Sigmoid colon (tissue), 7 donors: ENCODE results near the gene FAM221A. TPM values are rescaled to one million over a fixed set of nuclear protein-coding genes. Genes with fewer than 3 reads are reported as not detected.
A peak's percentile ranks its signal among the peaks of the same experiment; 100 is the strongest.

Experiments
- DNase-seq: peaks from one replicate; pipeline ENCODE4 v3.0.0-alpha.2; 2019
- H3K27ac ChIP-seq, 4 donors: fragments of 200-600 bp; sonication (generic); one replicate each; pipeline ENCODE4 v1.5.1; 2016 to 2019; ENCODE audit warnings: mild to moderate bottlenecking in 1 of 4
- H3K27me3 ChIP-seq, 3 donors: fragments of 200-600 bp; sonication (generic); one replicate each; pipeline ENCODE4 v1.5.1; 2019; ENCODE audit warnings: mild to moderate bottlenecking in 1 of 3
- H3K36me3 ChIP-seq, 4 donors: fragments of 200-600 bp; sonication (generic); one replicate each; pipeline ENCODE4 v1.5.1; 2016 to 2019
- H3K4me1 ChIP-seq, 4 donors: fragments of 200-600 bp; sonication (generic); one replicate each; pipeline ENCODE4 v1.5.1; 2017 to 2019
- H3K4me3 ChIP-seq, 4 donors: fragments of 200-600 bp; sonication (generic); one replicate each; pipeline ENCODE4 v1.5.1; 2017 to 2019; ENCODE audit warnings: mild to moderate bottlenecking in 2 of 4, moderate library complexity in 1 of 4
- H3K9me3 ChIP-seq, 4 donors: fragments of 200-600 bp in 3 of 4; sonication (generic) in 3 of 4; one replicate each; pipeline versions ENCODE4 v1.5.1 to v1.6.1; 2013 to 2019
- EP300 ChIP-seq, 4 donors: sonication (generic); formaldehyde crosslinking; IDR thresholded peaks; one replicate each; pipeline ENCODE4 v1.6.1; 2017; ENCODE audit warnings: antibody characterized with exemption in 4 of 4
- POLR2A ChIP-seq, 2 donors: fragments of 450-650 bp; IDR thresholded peaks; one replicate each; pipeline ENCODE4 v1.6.1; 2016; ENCODE audit warnings: antibody characterized with exemption in 2 of 2, mild to moderate bottlenecking in 2 of 2, moderate library complexity in 2 of 2
- POLR2AphosphoS5 ChIP-seq, 4 donors: sonication (generic); formaldehyde crosslinking; IDR thresholded peaks; one replicate each; pipeline ENCODE4 v1.6.1; 2017; ENCODE audit warnings: antibody characterized with exemption in 4 of 4
- WGBS, 2 donors: extraction: QIAGEN DNeasy Blood & Tissue Kit; methylation state at CpG; one replicate each; pipeline ENCODE4 v1.1.7; 2013; 5-methylcytosine and 5-hydroxymethylcytosine counted together
- intact Hi-C: fragments of 100-400 bp; cut with DNase I; formaldehyde crosslinking; loops from one replicate; pipeline ENCODE4 v1.15.1; 2023
- polyA plus RNA-seq, 3 donors: library from polyadenylated mRNA; stranded (reverse); fragments of 200-250 nt; gene quantifications; one replicate each; pipeline ENCODE4 v1.2.3, GENCODE V29; 2013
- total RNA-seq, 4 donors: library from RNA; depleted of rRNA; stranded (reverse); fragments of >200 nt; gene quantifications; one replicate each; pipeline ENCODE4 v1.1.0, GENCODE V29; 2016
- TF ChIP-seq, protein P1 (sequence below), 4 experiments: fragments of 450-650 bp in 3 of 4; fragments of 200-600 bp in 1 of 4; IDR thresholded peaks; one replicate each; pipeline ENCODE4 v1.5.1; 2016 to 2019; ENCODE audit warnings: antibody characterized with exemption in 4 of 4, mild to moderate bottlenecking in 3 of 4, moderate library complexity in 2 of 4
- donor health status: healthy with polysubstance abuse.
- donor health status: Bipolar disorder and iron deficiency.
- donor health status: healthy.

The FAM221A gene, protein sequence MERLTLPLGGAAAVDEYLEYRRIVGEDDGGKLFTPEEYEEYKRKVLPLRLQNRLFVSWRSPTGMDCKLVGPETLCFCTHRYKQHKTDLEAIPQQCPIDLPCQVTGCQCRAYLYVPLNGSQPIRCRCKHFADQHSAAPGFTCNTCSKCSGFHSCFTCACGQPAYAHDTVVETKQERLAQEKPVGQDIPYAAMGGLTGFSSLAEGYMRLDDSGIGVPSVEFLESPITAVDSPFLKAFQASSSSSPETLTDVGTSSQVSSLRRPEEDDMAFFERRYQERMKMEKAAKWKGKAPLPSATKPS
- 10 to 100 TPM in 3 of 4 donors, 1 to 10 TPM in 1; 9.4 to 16.3 (median 11.3) TPM for total RNA-seq
- 1 to 10 TPM; 8.0 to 9.0 (median 8.6) TPM for polyA plus RNA-seq

DNA sequence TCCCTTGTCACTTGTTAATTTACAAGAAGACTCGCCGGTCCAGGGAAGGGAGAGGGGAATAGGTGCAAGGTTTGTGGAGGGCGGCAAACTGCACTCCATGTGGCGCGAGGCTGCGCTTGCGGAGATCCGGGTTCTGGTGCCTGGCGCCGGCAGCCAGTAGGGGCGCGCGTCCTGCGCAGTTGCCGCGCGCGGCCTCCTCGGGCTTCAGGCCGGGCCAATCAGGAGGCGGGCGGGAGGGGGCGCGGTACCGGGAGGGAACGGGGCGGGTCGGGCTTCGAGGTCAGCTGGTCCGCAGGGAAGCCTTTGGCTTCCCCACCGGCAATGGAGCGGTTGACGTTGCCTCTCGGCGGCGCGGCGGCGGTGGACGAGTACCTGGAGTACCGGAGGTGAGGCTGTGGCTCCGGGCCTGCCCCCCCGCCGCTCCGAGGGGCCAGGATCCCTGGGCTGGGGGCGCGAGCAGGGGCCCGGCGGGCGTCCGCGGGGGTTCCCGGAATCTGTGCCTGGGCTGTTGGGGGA, at the start of gene FAM221A:
Gene FAM221A (plus strand): TSS at position 302 of the 516 bp plus-strand sequence. CDS start 20 bp downstream, at position 322.
- peaks cover 0 to 15% (median 8%) of the 10 kb centered on the region in 4 donors for H3K4me1 ChIP-seq
- H3K9me3 ChIP-seq, result no peaks in the 10 kb centered on the region
- peak; percentile 95 for DNase-seq
- WGBS, 2 donors, result 1% methylated on average over 53 of the region's 53 CpGs
- H3K27me3 ChIP-seq, result no peaks in the 10 kb centered on the region
- H3K27ac ChIP-seq, result peak within 1 kb of the TSS; percentile 83 to 86 (median 84)
- TF ChIP-seq POLR2A (IDR thresholded peaks at IDR 0.05), result no peak
- TF ChIP-seq EP300 (IDR thresholded peaks at IDR 0.05), result no peak
- TF ChIP-seq, protein P1, sequence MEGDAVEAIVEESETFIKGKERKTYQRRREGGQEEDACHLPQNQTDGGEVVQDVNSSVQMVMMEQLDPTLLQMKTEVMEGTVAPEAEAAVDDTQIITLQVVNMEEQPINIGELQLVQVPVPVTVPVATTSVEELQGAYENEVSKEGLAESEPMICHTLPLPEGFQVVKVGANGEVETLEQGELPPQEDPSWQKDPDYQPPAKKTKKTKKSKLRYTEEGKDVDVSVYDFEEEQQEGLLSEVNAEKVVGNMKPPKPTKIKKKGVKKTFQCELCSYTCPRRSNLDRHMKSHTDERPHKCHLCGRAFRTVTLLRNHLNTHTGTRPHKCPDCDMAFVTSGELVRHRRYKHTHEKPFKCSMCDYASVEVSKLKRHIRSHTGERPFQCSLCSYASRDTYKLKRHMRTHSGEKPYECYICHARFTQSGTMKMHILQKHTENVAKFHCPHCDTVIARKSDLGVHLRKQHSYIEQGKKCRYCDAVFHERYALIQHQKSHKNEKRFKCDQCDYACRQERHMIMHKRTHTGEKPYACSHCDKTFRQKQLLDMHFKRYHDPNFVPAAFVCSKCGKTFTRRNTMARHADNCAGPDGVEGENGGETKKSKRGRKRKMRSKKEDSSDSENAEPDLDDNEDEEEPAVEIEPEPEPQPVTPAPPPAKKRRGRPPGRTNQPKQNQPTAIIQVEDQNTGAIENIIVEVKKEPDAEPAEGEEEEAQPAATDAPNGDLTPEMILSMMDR (IDR thresholded peaks at IDR 0.05), result peak; percentile 57 to 89 (median 63)
- TF ChIP-seq POLR2AphosphoS5 (IDR thresholded peaks at IDR 0.05), result peak in 3 of 4 donors; percentile 65 to 78 (median 71)
- H3K4me3 ChIP-seq, result peak within 1 kb of the TSS; percentile 62 to 83 (median 66)
- no peaks in the 10 kb centered on the region for H3K36me3 ChIP-seq
- intact Hi-C loops, result loop anchor here (1.0 to 10.0 kb wide), 2 partner anchors 83 to 385 kb away; partner anchors contain the start of genes CCDC126 and MALSU1

DNA sequence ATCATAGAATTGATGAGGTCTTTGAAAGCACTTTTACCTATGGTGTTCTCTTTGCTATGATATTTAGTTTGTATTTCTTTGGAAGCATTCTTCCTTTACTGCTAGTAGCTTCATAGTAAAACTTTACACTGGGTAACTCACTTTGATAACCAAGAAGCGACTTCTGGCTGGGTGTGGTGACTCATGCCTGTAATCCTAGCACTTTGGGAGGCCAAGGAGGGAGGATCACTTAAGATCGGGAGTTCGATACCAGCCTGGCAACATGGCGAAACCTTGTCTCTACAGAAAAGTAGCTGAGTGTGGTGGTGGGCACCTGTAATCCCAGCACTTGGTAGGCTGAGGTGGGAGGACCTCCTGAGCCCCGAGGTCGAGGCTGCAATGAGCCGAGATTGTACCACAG, 46.6 kb upstream of the FAM221A start:
- intact Hi-C loops, result no loop called here

DNA sequence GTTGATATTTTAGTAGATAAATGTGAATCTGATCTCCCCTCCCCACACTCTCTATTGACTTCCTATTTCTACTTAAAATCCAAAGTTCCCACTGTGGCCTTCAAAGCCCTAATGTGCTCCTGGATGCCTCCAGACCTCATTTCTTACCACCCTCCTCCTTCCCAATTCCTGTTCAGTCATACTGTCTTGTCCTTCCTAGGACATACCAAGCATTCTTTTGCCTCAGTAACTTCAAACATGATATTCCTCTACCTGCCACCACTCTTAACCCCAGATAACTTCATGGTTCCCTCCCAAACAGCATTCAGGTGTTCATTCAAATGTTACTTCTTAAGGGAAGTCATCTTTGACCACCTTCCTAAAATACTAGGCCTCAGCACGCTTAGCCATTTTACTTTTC, 34.2 kb upstream of the FAM221A start:
- intact Hi-C loops, result no loop called here
- DNase-seq, result no peak
- Histone ChIP-seq H3K27me3 (no peaks in the 10 kb centered on the region), H3K36me3 (no peaks in the 10 kb centered on the region), H3K4me3 (no peak overlapping the region), H3K27ac (no peak overlapping the region), H3K4me1 (no peaks in the 10 kb centered on the region), H3K9me3 (no peaks in the 10 kb centered on the region)
- TF ChIP-seq EP300 (IDR thresholded peaks at IDR 0.05) (no peak), POLR2A (IDR thresholded peaks at IDR 0.05) (no peak)
- WGBS, 2 donors, result 98 to 99% methylated on average over 1 of the region's 1 CpG

More for the DNA sequence above, 46.6 kb upstream of the FAM221A start:
- no peaks in the 10 kb centered on the region for H3K36me3 ChIP-seq
- no peak overlapping the region for H3K27ac ChIP-seq
- no peak for DNase-seq
- TF ChIP-seq POLR2A (IDR thresholded peaks at IDR 0.05), result no peak
- TF ChIP-seq POLR2AphosphoS5 (IDR thresholded peaks at IDR 0.05), result no peak
- no peak for TF ChIP-seq EP300 (IDR thresholded peaks at IDR 0.05)
- TF ChIP-seq, protein P1 (IDR thresholded peaks at IDR 0.05), result no peak
- no peaks in the 10 kb centered on the region for H3K9me3 ChIP-seq
- H3K4me1 ChIP-seq, result no peaks in the 10 kb centered on the region
- no peak overlapping the region for H3K4me3 ChIP-seq
- no peaks in the 10 kb centered on the region for H3K27me3 ChIP-seq
- WGBS, 2 donors, result 94 to 96% methylated on average over 7 of the region's 7 CpGs

DNA sequence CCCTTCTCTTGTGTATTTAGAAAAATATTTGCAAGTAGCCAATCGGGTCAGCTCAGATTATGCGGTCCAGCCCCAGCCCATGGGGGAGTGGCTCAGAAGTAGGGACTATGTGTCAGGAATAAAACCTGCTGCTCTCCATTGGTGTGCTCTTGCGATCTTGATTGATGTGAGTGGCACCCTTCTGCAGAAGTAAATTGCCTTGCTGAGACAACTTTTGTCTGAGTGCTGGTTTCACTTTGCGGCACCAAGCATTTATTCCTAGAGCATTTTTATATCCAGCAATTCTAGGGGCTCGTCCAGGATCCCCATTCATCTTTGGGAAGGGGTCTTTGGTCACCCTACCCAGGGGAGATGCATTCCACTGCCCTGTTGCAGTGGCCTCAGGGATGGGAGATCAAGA, 26.1 kb upstream of the FAM221A start:
- Histone ChIP-seq H3K9me3 (peaks cover 7 to 14% (median 12%) of the 10 kb centered on the region in 4 donors), H3K4me1 (no peaks in the 10 kb centered on the region), H3K27ac (no peak overlapping the region), H3K27me3 (no peaks in the 10 kb centered on the region), H3K36me3 (no peaks in the 10 kb centered on the region), H3K4me3 (no peak overlapping the region)
- intact Hi-C loops, result no loop called here
- no peak for DNase-seq
- WGBS, 2 donors, result 87 to 94% methylated on average over 5 of the region's 5 CpGs
- no peak for TF ChIP-seq POLR2A (IDR thresholded peaks at IDR 0.05)
- no peak for TF ChIP-seq EP300 (IDR thresholded peaks at IDR 0.05)
- no peak for TF ChIP-seq POLR2AphosphoS5 (IDR thresholded peaks at IDR 0.05)
- TF ChIP-seq, protein P1 (IDR thresholded peaks at IDR 0.05), result no peak

DNA sequence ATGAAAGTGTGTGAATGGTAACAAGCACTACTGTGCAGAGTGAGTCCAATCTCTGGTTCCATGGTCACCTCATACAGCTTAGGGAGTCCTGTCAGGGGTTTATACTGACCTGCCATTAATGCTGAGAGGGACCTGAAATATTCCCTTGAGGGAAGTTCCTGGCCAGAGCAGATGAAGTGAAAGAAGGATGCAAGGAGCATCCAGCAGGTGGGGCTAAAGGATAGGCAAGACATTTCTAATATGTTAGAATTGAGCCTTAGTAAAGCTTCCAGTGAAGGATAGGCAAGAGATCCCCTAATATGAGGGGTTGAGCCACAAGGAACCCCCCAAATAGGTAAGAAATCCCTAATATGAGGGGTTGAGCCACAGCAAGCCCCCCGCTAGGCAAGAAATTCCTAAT, 25.5 kb upstream of the FAM221A start:
- whole genome bisulfite sequencing, 2 donors, result 0 to 8% methylated on average over 1 of the region's 1 CpG
- peaks cover 7 to 14% (median 12%) of the 10 kb centered on the region in 4 donors for H3K9me3 ChIP-seq
- no peaks in the 10 kb centered on the region for H3K4me1 ChIP-seq
- intact Hi-C loops, result no loop called here
- no peaks in the 10 kb centered on the region for H3K27me3 ChIP-seq
- no peak overlapping the region for H3K27ac ChIP-seq
- no peak for DNase-seq
- H3K4me3 ChIP-seq, result no peak overlapping the region
- H3K36me3 ChIP-seq, result no peaks in the 10 kb centered on the region
- no peak for TF ChIP-seq EP300 (IDR thresholded peaks at IDR 0.05)
- no peak for TF ChIP-seq POLR2AphosphoS5 (IDR thresholded peaks at IDR 0.05)
- TF ChIP-seq, protein P1 (IDR thresholded peaks at IDR 0.05), result no peak
- no peak for TF ChIP-seq POLR2A (IDR thresholded peaks at IDR 0.05)
